Measurements from ENCODE around the gene RAB9B. TPM values are rescaled to one million over a fixed set of nuclear protein-coding genes. Genes with fewer than 3 reads are reported as not detected.

Gene RAB9B
- polyA plus RNA-seq, 1 experiment, result 0.71 TPM

DNA sequence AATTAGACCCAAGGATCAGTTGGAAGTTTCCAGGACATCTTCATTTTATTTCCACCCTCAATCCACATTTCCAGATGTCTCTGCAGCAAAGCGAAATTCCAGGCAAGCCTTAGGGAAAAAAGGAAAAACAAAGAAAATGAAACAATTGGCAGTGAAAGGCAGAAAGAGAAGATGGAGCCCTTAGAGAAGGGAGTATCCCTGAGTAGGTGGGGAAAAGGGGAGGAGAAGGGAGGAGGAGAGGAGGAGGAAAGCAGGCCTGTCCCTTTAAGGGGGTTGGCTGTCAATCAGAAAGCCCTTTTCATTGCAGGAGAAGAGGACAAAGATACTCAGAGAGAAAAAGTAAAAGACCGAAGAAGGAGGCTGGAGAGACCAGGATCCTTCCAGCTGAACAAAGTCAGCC, 55.5 kb downstream of the RAB9B start, which contains the start of gene PLP1:
Gene PLP1, plus strand, starts transcription at position 295 of the 400 bp plus-strand sequence. CDS start 156 bp downstream, outside the sequence.
- ChIA-PET CTCF (no interaction called here), POLR2A (no interaction called here)
- Histone ChIP-seq H3K4me3 (ENCODE audit: low read depth, low read length) (no peak within 1 kb of the TSS), H3K27ac (ENCODE audit: low read depth, low read length) (no peak within 1 kb of the TSS), H3K9me3 (ENCODE audit: control insufficient read depth, insufficient read depth, low read length) (no peaks in the 10 kb centered on the region), H3K27me3 (ENCODE audit: control insufficient read depth, insufficient read depth, low read length) (peaks cover 4% of the 10 kb centered on the region)
- DNase-seq (ENCODE audit: low read depth, low spot score), result no peak
- TF ChIP-seq, protein P1, sequence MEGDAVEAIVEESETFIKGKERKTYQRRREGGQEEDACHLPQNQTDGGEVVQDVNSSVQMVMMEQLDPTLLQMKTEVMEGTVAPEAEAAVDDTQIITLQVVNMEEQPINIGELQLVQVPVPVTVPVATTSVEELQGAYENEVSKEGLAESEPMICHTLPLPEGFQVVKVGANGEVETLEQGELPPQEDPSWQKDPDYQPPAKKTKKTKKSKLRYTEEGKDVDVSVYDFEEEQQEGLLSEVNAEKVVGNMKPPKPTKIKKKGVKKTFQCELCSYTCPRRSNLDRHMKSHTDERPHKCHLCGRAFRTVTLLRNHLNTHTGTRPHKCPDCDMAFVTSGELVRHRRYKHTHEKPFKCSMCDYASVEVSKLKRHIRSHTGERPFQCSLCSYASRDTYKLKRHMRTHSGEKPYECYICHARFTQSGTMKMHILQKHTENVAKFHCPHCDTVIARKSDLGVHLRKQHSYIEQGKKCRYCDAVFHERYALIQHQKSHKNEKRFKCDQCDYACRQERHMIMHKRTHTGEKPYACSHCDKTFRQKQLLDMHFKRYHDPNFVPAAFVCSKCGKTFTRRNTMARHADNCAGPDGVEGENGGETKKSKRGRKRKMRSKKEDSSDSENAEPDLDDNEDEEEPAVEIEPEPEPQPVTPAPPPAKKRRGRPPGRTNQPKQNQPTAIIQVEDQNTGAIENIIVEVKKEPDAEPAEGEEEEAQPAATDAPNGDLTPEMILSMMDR (IDR thresholded peaks at IDR 0.05; ENCODE audit: low read depth, low read length), result no peak

- no peak overlapping the region for H3K4me3 ChIP-seq (ENCODE audit: low read depth, low read length)
- TF ChIP-seq, protein P1 (IDR thresholded peaks at IDR 0.05; ENCODE audit: low read depth, low read length), result peak; percentile 33
- peaks cover 2% of the 10 kb centered on the region for H3K27me3 ChIP-seq (ENCODE audit: control insufficient read depth, insufficient read depth, low read length)
- ChIA-PET POLR2A (no interaction called here), CTCF (interaction anchor here (0.5 to 3.2 kb wide), 10 partner anchors 19 to 244 kb away, joined by 3 to 14 read pairs (median 4); partner anchors contain the start of gene TMEM31)
- no peaks in the 10 kb centered on the region for H3K9me3 ChIP-seq (ENCODE audit: control insufficient read depth, insufficient read depth, low read length)
- DNase-seq (ENCODE audit: low read depth, low spot score), result no peak
- no peak overlapping the region for H3K27ac ChIP-seq (ENCODE audit: low read depth, low read length)
These were observed 57.9 kb downstream of the RAB9B start for GRCh38 chrX:103774070-103774642.

DNA sequence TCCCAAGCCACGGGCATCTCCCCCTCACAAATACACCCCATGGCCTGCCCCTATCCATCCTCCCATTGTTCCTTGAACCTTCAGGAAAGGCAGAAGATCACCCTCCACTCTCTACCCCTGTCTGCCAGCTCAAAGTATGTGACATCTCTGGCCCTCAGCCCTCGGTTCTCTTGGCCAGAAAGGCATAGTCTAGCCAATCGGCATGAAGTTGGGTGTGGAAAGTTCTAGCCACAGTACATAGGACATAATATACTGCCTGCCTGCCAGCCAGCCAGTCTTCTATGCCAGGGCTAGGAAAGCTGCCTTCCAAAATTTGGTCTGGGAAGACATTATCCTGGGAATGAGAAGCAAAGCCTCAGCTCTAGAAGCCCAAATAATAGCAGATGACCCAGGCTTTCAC, 58.6 kb downstream of the RAB9B start:
- ChIA-PET POLR2A (no interaction called here), CTCF (interaction anchor here (0.8 to 3.2 kb wide), 10 partner anchors 20 to 243 kb away, joined by 3 to 14 read pairs (median 3); partner anchors contain the start of gene TMEM31)
- Histone ChIP-seq H3K9me3 (ENCODE audit: control insufficient read depth, insufficient read depth, low read length) (no peaks in the 10 kb centered on the region), H3K4me3 (ENCODE audit: low read depth, low read length) (no peak overlapping the region), H3K27ac (ENCODE audit: low read depth, low read length) (no peak overlapping the region), H3K27me3 (ENCODE audit: control insufficient read depth, insufficient read depth, low read length) (peaks cover 3% of the 10 kb centered on the region)
- DNase-seq (ENCODE audit: low read depth, low spot score), result no peak
- TF ChIP-seq, protein P1 (IDR thresholded peaks at IDR 0.05; ENCODE audit: low read depth, low read length), result no peak

Small RNA genes lying within 50 kb of the gene (small RNA-seq; reads per million reads assigned to genes)
- gene RNA5SP511 (ENCODE audit: insufficient read length, low read depth), result not detected

Other genes starting within 250 kb of the RAB9B start
- 36.2 and 43.9 TPM in 2 replicates for gene TCEAL4, start 246.7 kb downstream of the RAB9B start, polyA plus RNA-seq (2011; rRNA removed)
- gene TCEAL3, start 224.3 kb downstream of the RAB9B start, polyA plus RNA-seq (2011; rRNA removed), result 23.0 and 28.1 TPM in 2 replicates
- gene TCEAL1, start 203.3 kb downstream of the RAB9B start, polyA plus RNA-seq (2011; rRNA removed), result 19.2 and 24.9 TPM in 2 replicates
- 452 and 562 TPM in 2 replicates for gene MORF4L2, start 145.6 kb downstream of the RAB9B start, polyA plus RNA-seq (2011; rRNA removed)
- gene TMEM31, start 121.3 kb downstream of the RAB9B start, polyA plus RNA-seq (2011; rRNA removed), result not detected in 2 replicates
- gene PLP1, start 55.4 kb downstream of the RAB9B start, polyA plus RNA-seq (2011; rRNA removed), result 0.41 and 0.47 TPM in 2 replicates
- 14.0 and 19.0 TPM in 2 replicates for gene TMSB15B, start 130.4 kb upstream of the RAB9B start, polyA plus RNA-seq (2011; rRNA removed)
- gene H2BW1, start 181.5 kb upstream of the RAB9B start, polyA plus RNA-seq (2011; rRNA removed), result not detected in 2 replicates
- gene H2BW2, start 207.7 kb upstream of the RAB9B start, polyA plus RNA-seq (2011; rRNA removed), result not detected in 2 replicates
- 4.4 and 7.1 TPM in 2 replicates for gene TMSB15C, start 244.0 kb upstream of the RAB9B start, polyA plus RNA-seq (2011; rRNA removed)

Data from AG04450 (cell line).